ENCODE measurements around the gene NEURL2.
A peak's percentile ranks its signal among the peaks of the same experiment; 100 is the strongest.

Gene NEURL2

GRCh38 chr20:45897289-45897688 lies 6.3 kb upstream of the NEURL2 start:
- Histone ChIP-seq H2BK120ac (ENCODE audit: low read depth, low read length) (no peak overlapping the region), H3K9me3 (ENCODE audit: control insufficient read depth, low read length) (no peaks in the 10 kb centered on the region), H4K91ac (ENCODE audit: low read length) (no peak overlapping the region), H3K27me3 (ENCODE audit: control insufficient read depth in 1 of 2, insufficient read depth in 1 of 2, low read length in 2 of 2) (no peaks in the 10 kb centered on the region), H2BK12ac (ENCODE audit: low read length in 2 of 2) (no peak overlapping the region), H2BK5ac (ENCODE audit: low read depth, low read length, poor library complexity, severe bottlenecking) (no peak overlapping the region), H3K4me3 (ENCODE audit: insufficient read depth in 1 of 2, low read depth in 1 of 2, low read length in 2 of 2) (no peak overlapping the region), H4K8ac (ENCODE audit: low read length) (no peak overlapping the region), H2AFZ (ENCODE audit: low read depth, low read length) (no peak overlapping the region), H3K27ac (ENCODE audit: low read length, poor library complexity, severe bottlenecking) (no peak overlapping the region), H3K4ac (ENCODE audit: low read depth in 1 of 2, low read length in 2 of 2) (no peak overlapping the region), H3K4me2 (ENCODE audit: low read length, poor library complexity, severe bottlenecking) (no peak overlapping the region), H3K9ac (ENCODE audit: low read length) (no peak overlapping the region), H3K36me3 (ENCODE audit: control insufficient read depth in 1 of 2, insufficient read depth in 2 of 2, low read depth in 1 of 2, low read length in 2 of 2) (peaks cover 72 to 88% of the 10 kb centered on the region in 2 experiments), H3K18ac (ENCODE audit: low read depth in 1 of 2, low read length in 2 of 2) (no peak overlapping the region), H3K4me1 (ENCODE audit: control insufficient read depth, insufficient read depth, low read depth, low read length) (peaks cover 10% of the 10 kb centered on the region), H2AK5ac (ENCODE audit: low read length, severe bottlenecking) (no peak overlapping the region), H3K79me1 (replicated peaks; ENCODE audit: low read length, poor library complexity, severe bottlenecking) (peaks cover 11% of the 10 kb centered on the region), H2BK15ac (ENCODE audit: low read depth, poor library complexity, severe bottlenecking) (no peak overlapping the region), H3K14ac (ENCODE audit: low read length in 2 of 2) (no peak overlapping the region), H3K23ac (ENCODE audit: low read length in 2 of 2) (no peak overlapping the region)
- DNase-seq, result no peak
- WGBS, result 80% methylated on average over 1 of the region's 2 CpGs

DNA sequence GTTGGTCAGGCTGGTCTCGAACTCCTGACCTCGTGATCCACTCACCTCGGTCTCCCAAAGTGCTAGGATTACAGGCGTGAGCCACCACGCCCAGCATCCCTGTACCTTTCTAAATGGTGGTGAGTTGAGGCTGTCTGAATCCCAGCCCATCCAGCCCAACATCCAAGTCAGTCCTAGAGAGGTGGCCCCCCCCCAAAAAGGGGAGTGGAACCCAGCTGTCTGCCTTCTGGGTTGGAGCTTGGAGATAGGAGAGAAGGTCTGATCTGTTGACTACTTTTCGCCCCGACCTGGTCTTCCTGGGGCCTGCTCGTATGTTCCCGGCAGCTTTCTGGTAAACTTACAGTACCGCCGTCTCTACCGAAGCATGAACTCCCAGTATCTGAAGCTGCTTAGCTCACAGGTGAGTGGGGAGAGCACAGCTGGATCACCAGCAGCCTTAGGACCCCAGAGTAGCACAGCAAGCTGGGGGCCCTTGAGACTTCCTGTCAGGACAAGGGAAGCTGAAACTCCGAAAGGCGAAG lies 5.7 kb upstream of the NEURL2 start:
- no peak overlapping the region for H3K23ac ChIP-seq (ENCODE audit: low read length in 2 of 2)
- no peak overlapping the region for H2BK120ac ChIP-seq (ENCODE audit: low read depth, low read length)
- no peak overlapping the region for H3K14ac ChIP-seq (ENCODE audit: low read length in 2 of 2)
- no peak for DNase-seq
- no peak overlapping the region for H3K27ac ChIP-seq (ENCODE audit: low read length, poor library complexity, severe bottlenecking)
- H2BK12ac ChIP-seq (ENCODE audit: low read length in 2 of 2), result no peak overlapping the region
- 97% methylated on average over 12 of the region's 14 CpGs for WGBS
- H3K79me1 ChIP-seq (replicated peaks; ENCODE audit: low read length, poor library complexity, severe bottlenecking), result peaks cover 16% of the 10 kb centered on the region
- H3K4me2 ChIP-seq (ENCODE audit: low read length, poor library complexity, severe bottlenecking), result no peak overlapping the region
- H2AK5ac ChIP-seq (ENCODE audit: low read length, severe bottlenecking), result no peak overlapping the region
- no peak overlapping the region for H3K18ac ChIP-seq (ENCODE audit: low read depth in 1 of 2, low read length in 2 of 2)
- H3K4me1 ChIP-seq (ENCODE audit: control insufficient read depth, insufficient read depth, low read depth, low read length), result peaks cover 15% of the 10 kb centered on the region
- H4K8ac ChIP-seq (ENCODE audit: low read length), result peak overlapping the region; percentile 24
- no peak overlapping the region for H3K4me3 ChIP-seq (ENCODE audit: insufficient read depth in 1 of 2, low read depth in 1 of 2, low read length in 2 of 2)
- H3K9me3 ChIP-seq (ENCODE audit: control insufficient read depth, low read length), result no peaks in the 10 kb centered on the region
- H2BK5ac ChIP-seq (ENCODE audit: low read depth, low read length, poor library complexity, severe bottlenecking), result no peak overlapping the region
- H3K4ac ChIP-seq (ENCODE audit: low read depth in 1 of 2, low read length in 2 of 2), result no peak overlapping the region
- H4K91ac ChIP-seq (ENCODE audit: low read length), result no peak overlapping the region
- H3K36me3 ChIP-seq (ENCODE audit: control insufficient read depth in 1 of 2, insufficient read depth in 2 of 2, low read depth in 1 of 2, low read length in 2 of 2), result peaks cover 68 to 84% of the 10 kb centered on the region in 2 experiments
- H2AFZ ChIP-seq (ENCODE audit: low read depth, low read length), result no peak overlapping the region
- no peaks in the 10 kb centered on the region for H3K27me3 ChIP-seq (ENCODE audit: control insufficient read depth in 1 of 2, insufficient read depth in 1 of 2, low read length in 2 of 2)
- H2BK15ac ChIP-seq (ENCODE audit: low read depth, poor library complexity, severe bottlenecking), result no peak overlapping the region
- H3K9ac ChIP-seq (ENCODE audit: low read length), result no peak overlapping the region

DNA sequence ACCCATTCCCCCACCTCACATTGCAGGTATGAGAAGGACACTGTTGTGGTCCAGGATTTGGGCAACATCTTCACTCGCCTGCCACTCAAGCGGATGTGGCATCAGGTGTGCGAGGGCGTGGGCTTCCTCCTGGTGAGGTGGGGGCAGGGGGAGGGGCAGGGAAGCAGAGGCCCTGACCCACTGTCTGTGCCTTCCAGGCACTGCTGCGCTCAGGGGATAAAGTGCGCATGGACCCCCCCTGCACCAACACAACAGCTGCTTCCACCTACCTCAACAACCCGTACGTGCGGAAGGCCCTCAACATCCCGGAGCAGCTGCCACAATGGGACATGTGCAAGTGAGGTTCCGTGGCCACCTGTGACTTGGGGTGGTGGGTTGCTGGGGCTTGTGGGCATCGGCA lies 3.8 kb upstream of the NEURL2 start:
- H2AK5ac ChIP-seq (ENCODE audit: low read length, severe bottlenecking), result no peak overlapping the region
- no peak overlapping the region for H3K4me2 ChIP-seq (ENCODE audit: low read length, poor library complexity, severe bottlenecking)
- H3K14ac ChIP-seq (ENCODE audit: low read length in 2 of 2), result no peak overlapping the region
- H2BK15ac ChIP-seq (ENCODE audit: low read depth, poor library complexity, severe bottlenecking), result no peak overlapping the region
- WGBS, result 83% methylated on average over 4 of the region's 12 CpGs
- H3K18ac ChIP-seq (ENCODE audit: low read depth in 1 of 2, low read length in 2 of 2), result no peak overlapping the region
- H2AFZ ChIP-seq (ENCODE audit: low read depth, low read length), result no peak overlapping the region
- H2BK120ac ChIP-seq (ENCODE audit: low read depth, low read length), result no peak overlapping the region
- H3K79me1 ChIP-seq (replicated peaks; ENCODE audit: low read length, poor library complexity, severe bottlenecking), result peaks cover 21% of the 10 kb centered on the region
- H2BK5ac ChIP-seq (ENCODE audit: low read depth, low read length, poor library complexity, severe bottlenecking), result no peak overlapping the region
- no peaks in the 10 kb centered on the region for H3K9me3 ChIP-seq (ENCODE audit: control insufficient read depth, low read length)
- no peak overlapping the region for H3K4me3 ChIP-seq (ENCODE audit: insufficient read depth in 1 of 2, low read depth in 1 of 2, low read length in 2 of 2)
- no peak overlapping the region for H3K9ac ChIP-seq (ENCODE audit: low read length)
- peaks cover 25% of the 10 kb centered on the region for H3K4me1 ChIP-seq (ENCODE audit: control insufficient read depth, insufficient read depth, low read depth, low read length)
- no peak for DNase-seq
- no peaks in the 10 kb centered on the region for H3K27me3 ChIP-seq (ENCODE audit: control insufficient read depth in 1 of 2, insufficient read depth in 1 of 2, low read length in 2 of 2)
- H3K23ac ChIP-seq (ENCODE audit: low read length in 2 of 2), result no peak overlapping the region
- no peak overlapping the region for H2BK12ac ChIP-seq (ENCODE audit: low read length in 2 of 2)
- H4K91ac ChIP-seq (ENCODE audit: low read length), result peak overlapping the region; percentile 12
- peaks cover 64 to 72% of the 10 kb centered on the region in 2 experiments for H3K36me3 ChIP-seq (ENCODE audit: control insufficient read depth in 1 of 2, insufficient read depth in 2 of 2, low read depth in 1 of 2, low read length in 2 of 2)
- no peak overlapping the region for H4K8ac ChIP-seq (ENCODE audit: low read length)
- H3K4ac ChIP-seq (ENCODE audit: low read depth in 1 of 2, low read length in 2 of 2), result no peak overlapping the region
- H3K27ac ChIP-seq (ENCODE audit: low read length, poor library complexity, severe bottlenecking), result no peak overlapping the region

GRCh38 chr20:45893831-45894230 lies 2.8 kb upstream of the NEURL2 start:
- H2BK15ac ChIP-seq (ENCODE audit: low read depth, poor library complexity, severe bottlenecking), result no peak overlapping the region
- H3K79me1 ChIP-seq (replicated peaks; ENCODE audit: low read length, poor library complexity, severe bottlenecking), result peaks cover 22% of the 10 kb centered on the region
- 93% methylated on average over 4 of the region's 4 CpGs for WGBS
- DNase-seq, result no peak
- peaks cover 27% of the 10 kb centered on the region for H3K4me1 ChIP-seq (ENCODE audit: control insufficient read depth, insufficient read depth, low read depth, low read length)
- H3K14ac ChIP-seq (ENCODE audit: low read length in 2 of 2), result no peak overlapping the region
- H2BK12ac ChIP-seq (ENCODE audit: low read length in 2 of 2), result no peak overlapping the region
- no peak overlapping the region for H3K23ac ChIP-seq (ENCODE audit: low read length in 2 of 2)
- no peak overlapping the region for H2BK5ac ChIP-seq (ENCODE audit: low read depth, low read length, poor library complexity, severe bottlenecking)
- no peak overlapping the region for H2AFZ ChIP-seq (ENCODE audit: low read depth, low read length)
- H3K18ac ChIP-seq (ENCODE audit: low read depth in 1 of 2, low read length in 2 of 2), result no peak overlapping the region
- H3K4ac ChIP-seq (ENCODE audit: low read depth in 1 of 2, low read length in 2 of 2), result no peak overlapping the region
- H4K91ac ChIP-seq (ENCODE audit: low read length), result no peak overlapping the region
- no peak overlapping the region for H4K8ac ChIP-seq (ENCODE audit: low read length)
- H3K4me3 ChIP-seq (ENCODE audit: insufficient read depth in 1 of 2, low read depth in 1 of 2, low read length in 2 of 2), result no peak overlapping the region
- no peak overlapping the region for H3K9ac ChIP-seq (ENCODE audit: low read length)
- no peak overlapping the region for H3K27ac ChIP-seq (ENCODE audit: low read length, poor library complexity, severe bottlenecking)
- H3K4me2 ChIP-seq (ENCODE audit: low read length, poor library complexity, severe bottlenecking), result no peak overlapping the region
- peaks cover 57 to 67% of the 10 kb centered on the region in 2 experiments for H3K36me3 ChIP-seq (ENCODE audit: control insufficient read depth in 1 of 2, insufficient read depth in 2 of 2, low read depth in 1 of 2, low read length in 2 of 2)
- peak overlapping the region; percentile 26 for H2AK5ac ChIP-seq (ENCODE audit: low read length, severe bottlenecking)
- no peaks in the 10 kb centered on the region for H3K27me3 ChIP-seq (ENCODE audit: control insufficient read depth in 1 of 2, insufficient read depth in 1 of 2, low read length in 2 of 2)
- no peak overlapping the region for H2BK120ac ChIP-seq (ENCODE audit: low read depth, low read length)
- no peaks in the 10 kb centered on the region for H3K9me3 ChIP-seq (ENCODE audit: control insufficient read depth, low read length)
